GM18909 (cell line): ENCODE results near the gene TOMM6.
"Not testable (repeated sequence)": the region's sequence is repeated elsewhere in the genome, so short reads cannot be mapped to it uniquely, and the experiment has no call there.

Experiments used
- ATAC-seq: cut with Tn5 transposase; IDR thresholded peaks from one replicate; pipeline ENCODE4 v1.9.1; 2021; ENCODE audit warnings: mild to moderate bottlenecking; ENCODE audit not compliant: unreplicated experiment, poor library complexity

The TOMM6 gene

DNA sequence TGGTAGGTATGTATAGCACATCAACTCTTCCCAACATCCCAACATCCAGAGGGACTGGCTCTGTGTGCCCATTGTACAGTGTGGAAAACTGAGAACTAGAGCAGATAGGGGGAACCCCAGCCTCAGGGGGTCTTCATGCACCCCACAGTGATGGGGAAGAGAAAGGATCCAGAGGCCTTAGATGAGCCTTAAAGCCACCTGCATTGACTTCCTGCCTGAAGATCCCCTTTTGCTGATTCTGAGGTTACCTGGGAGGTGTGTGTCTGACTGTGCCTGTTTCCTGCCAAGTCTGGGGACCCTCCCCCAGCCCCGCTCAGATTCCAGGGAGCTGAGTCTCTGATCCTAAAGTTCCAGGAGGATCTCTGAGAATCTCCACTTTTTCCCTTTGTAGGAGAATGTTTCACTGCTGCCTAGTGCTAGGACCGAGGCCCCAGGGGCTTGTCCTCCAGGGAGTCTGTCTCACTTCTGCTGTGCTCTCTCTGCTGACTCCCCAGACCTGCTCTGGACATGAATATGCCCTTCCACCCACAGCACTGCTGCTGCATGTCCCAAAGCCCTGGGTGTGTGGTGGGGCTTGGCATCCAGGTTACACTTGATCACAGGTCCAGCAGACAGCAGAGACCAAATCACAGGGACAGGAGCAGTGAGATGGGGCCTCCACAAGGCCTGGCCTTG lies 27.5 kb upstream of the TOMM6 start:
- no peak for ATAC-seq

DNA sequence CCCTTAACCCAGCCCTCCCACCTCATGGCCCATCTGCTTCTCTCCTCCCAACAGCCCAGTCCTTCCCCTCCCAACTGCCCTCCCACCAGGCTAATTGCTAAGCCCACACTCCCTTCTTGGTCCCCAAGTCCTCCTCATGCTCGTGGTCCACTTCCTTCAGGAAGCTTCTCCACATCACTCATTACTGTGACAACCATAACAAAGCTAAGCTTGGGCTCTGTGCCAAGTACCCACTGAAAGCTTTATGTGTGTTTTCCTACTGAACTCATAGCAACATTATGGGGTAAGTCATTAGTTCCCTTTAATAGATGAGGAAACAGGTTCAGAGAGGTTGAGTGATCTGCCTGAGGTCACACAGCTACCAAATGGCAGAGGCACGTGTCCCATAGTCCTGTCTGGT lies 24.0 kb upstream of the TOMM6 start:
- no peak for ATAC-seq

DNA sequence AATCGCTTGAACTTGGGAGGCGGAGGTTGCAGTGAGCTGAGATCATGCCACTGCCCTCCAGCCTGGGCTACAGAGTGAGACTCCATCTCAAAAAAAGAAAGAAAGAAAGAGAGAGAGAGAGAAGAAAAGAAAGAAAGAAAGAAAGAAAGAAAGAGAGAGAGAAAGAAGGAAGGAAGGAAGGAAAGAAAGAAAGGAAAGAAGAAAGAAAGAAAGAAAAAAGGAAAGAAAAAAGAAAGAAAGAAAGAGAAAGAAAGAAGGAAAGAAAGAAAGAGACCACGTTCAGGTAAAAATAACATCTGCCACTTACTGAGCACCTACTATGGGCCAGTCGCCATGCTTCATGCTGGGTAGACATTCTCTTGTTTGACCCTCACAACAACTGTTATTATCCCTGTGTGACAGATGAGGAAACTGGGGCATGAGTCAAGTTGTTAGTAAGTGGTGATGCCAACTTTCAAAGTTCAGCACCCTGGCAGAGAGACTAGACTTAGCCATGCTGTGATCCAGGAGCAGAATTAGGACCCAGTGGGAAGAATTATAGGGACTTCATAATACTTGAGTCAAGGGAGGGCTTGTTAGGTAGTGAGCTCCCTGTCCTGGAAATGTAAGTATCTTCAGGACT lies 21.3 kb upstream of the TOMM6 start:
- ATAC-seq, result not testable (repeated sequence)

DNA sequence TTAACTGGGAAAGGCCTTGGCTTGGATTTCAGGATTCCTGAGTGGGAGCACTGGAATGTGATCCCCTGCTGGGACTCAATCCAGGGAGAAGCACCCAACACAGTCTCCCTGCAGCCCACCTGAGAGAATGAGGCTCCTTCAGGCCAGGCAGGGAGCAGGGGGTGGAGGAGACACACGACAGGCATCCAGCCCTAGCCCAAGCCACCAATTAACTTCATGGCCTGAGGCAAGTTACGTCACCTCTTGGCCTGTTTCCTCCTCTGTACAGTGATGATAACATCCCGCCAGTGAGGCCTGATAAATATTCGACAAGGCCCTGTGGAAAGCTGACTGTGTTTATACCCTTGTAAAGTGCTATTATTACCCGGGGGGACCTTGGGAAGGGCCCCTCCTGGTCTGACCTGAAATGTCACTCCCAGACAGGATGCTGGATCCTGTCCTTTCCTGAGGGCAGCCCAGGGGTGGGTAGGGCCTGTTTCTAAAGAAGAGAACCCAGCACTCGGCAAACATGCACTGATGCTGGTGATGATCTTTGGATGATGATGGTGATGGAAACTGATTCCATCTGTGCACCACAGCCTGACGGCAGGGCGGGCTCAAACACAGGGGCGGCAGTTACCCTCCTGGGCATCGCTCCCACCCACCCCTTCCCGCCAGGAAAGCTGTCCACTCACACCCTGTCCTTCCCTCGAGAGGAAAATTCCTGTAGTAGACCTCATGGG lies 20.2 kb upstream of the TOMM6 start:
- ATAC-seq, result no peak

DNA sequence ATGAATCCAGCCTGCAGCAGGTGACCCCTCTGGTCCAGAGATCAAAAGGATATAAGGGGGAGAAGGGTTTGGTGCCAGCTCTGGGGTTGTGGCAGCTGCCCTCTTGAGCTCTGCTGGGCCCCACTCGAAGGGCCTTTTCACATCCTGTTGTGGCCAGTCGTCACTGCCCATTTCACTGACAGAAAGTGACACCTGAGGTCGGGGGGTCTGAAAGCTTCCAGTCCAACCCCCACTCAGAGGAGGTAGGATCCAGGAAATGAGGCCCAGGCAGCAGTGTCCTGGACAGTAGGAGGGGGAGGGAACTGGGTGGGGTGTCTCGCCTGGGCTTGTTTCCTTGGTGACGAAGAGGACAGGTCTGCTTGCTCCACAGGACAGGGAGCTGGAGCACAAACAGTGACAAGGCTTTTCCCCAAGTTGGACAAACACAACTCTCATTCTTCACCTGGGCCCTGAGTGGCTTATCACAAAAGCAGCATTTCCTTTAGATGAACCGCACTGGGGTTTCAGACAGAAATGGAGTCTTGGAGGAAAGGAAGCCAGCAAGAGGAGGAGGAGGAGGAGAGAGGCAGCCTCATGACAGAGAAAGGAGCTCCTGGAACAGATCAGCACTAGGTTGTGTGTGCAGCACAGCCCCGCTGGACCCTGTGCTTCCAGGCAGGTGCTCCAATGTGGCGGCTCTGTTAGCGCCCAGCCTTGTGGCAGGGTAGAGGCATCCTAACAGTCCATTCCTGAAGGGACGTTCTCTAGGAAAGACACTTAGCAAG lies 18.8 kb upstream of the TOMM6 start:
- no peak for ATAC-seq

DNA sequence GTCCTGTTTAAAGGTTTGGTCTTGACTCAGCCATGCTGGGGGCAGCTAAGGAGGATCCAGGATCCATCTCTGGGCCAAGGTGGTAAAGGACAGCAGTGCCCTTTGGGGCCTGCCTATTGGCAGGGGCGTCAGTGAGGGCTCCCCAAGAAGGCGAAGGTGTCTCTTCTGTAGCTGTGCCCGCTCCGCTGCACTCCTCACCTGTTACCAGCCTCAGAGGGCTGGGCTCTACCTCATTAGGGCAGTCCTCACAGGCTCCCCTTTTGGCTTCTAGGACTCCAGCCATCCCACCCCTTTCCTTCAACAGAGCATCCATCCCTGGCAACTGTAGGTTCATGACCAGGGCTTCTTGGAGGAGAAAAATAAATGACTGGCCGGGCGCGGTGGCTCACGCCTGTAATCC lies 18.1 kb upstream of the TOMM6 start:
- no peak for ATAC-seq

DNA sequence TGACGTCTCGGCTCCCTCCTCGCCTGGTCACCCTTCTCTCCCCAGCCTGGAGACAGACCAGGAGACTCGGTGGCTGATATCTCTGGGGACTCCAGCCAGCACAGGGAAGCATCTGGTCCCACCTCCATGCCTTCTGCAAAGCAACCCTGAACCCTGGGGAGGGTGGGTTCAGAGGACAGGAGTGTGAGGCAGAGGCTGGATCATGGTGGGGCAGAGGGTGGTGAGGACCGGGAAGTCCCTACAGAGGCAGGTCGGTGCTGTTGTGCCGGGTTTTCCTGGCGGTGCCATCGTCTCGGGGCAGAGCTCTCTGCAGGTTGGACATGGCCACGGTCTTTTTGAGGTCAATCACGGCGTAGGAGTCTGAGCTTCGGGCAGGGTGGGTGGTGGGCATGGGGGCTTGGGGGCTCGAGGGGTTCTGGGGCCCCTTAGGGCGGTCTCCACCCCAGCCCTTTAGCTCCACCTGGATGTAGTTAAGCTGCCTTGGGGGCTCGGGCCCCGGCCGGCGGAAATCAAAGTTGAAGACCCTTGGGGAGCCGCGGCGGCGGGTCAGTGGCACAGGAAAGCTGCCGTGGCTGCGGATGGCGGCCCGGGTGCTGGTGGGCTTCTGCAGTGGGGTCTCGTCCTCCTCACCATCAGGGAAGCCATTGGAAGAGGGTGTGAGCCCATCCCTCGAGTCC lies 17.0 kb upstream of the TOMM6 start:
- ATAC-seq, result no peak

DNA sequence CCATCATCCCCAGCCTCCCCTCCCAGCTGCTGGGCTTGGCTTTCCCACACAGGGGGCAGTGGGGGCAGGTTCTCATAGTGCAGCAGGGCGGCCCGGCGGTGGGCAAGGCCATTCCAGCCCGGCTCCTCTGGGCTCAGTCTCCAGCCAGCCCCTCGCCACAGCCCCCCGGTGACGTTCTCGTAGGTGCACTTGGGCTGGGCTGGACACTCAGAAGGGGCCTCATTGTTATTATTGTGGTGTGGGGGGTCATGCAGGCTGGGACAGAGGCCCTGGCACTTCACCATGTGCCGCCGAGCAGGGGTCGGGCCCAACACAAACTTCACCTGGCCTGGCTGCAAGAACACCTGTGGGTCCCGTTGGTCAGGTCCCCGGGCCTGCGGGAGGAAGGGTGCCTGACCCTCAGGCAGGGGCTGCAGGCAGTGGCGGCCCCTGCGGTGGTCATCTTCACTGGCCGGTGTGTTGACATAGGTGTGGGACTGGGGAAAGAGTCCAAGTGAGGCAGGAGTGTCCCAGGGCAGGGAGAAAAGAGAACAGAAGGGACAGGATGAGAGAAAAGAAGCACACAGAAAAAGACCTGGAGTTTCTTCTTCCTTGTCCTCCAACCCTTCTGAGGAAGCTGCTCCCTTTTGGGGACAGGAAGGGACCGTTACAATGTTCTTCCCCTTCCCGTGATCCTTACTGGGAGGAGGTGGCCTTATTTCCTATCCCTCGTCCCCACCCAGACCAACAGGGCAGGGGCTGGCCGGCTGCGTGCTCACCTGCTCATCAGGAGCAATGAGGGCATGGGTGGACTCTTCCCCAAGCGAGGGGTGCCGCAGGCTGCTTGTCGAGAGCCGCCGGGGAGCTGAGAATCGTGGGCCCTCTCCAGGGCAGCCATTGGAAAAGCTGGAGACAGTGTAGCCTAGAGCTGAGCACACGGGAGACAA lies 16.2 kb upstream of the TOMM6 start:
- no peak for ATAC-seq

DNA sequence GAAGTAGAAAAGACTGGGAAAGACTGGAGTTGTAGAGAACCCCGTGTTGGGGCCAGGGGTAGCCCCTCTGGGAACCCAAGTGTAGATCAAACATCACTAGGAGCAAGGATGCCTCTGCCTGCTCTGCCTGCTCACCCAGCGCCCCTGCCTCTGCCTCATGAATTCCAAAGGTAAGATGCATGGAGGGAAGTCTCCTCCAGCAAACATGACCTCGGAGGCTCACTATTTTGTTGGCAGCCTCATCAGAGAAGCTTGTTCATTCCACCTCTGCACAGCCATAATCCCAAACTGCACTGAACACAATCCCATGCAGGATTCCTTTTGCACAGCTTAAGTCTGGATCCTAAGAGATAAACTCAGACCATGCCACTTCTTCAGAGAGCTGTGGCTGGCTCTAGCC lies 12.7 kb upstream of the TOMM6 start:
- ATAC-seq, result no peak

DNA sequence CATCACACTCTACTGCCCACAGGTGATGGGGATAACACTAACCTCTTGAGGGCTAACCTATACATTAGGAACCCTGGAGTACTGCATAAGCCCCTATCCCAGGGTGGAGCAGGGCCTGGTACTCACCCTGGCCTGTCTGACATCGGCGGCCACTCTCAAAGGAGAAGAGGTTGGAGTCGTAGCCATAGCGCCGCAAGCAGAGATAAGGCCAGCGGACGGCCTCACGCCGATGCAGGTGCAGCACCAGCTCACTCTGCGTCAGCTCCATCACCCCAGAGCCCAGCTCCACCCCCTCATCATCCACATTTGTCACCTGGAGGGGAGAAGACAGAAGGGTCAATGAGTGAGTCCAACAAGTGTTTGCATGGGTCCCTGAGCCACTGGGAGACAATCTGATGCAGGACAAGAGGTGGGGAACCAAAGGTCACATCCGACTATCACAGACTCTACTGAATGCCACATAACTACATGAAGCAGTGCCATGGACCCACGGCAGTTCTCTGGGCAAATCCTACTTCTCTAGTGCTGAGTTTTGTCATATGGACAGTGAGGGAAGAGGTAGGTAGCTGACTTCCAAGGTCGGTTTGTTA lies 12.1 kb upstream of the TOMM6 start:
- ATAC-seq, result no peak

DNA sequence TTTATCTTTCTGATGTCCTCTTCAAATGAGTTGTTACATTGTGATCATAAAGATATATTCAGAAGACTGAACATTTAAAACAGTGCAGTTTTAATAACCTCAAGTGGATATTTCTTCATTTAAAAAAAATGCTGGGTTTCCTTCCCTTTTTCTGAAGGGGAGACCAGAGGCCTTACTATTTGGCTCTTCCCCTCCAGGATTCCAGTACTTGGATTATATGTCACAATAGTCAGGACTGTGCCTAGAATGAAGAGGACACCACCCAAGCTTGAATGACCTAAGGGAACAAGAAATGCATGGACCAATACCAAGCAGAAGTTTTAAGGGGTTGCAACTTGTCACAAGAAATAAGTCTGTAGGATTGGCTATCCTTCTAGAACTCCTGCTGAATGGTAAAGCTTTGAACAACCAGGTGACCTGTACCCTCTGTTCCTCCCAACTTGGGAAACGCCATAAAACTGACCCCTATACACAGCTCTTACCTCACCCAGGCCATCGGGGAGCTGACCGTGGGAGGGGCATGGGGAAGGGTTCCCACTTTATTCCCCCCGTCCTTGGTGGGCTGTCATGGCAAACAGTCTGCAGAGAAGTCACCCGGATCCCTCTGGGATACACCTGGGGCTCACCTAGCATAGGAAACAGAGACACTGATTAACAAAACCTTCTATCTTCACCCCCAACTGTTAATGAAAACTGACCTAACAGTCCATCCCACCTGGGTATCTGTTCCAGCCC lies 9.8 kb upstream of the TOMM6 start:
- ATAC-seq, result no peak

DNA sequence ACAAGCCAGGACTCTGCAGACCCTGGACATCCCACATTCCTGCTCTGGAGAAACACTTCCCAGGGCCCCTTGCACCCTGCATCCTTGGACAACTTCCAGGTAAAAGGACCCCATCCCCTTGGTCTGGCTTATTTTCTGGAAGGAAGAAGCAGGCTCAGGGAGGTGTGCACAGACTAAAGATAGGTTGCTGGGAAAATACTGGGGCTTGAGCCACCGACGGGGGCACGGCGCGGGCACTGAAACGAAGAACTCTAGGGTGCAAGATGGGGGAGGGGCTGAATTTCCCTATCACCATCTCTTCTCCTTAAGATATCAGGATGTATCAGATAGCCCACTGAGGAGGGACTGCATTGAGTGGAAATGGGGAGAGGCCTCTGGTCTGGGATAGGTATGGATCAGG lies 8.6 kb upstream of the TOMM6 start:
- ATAC-seq, result no peak

DNA sequence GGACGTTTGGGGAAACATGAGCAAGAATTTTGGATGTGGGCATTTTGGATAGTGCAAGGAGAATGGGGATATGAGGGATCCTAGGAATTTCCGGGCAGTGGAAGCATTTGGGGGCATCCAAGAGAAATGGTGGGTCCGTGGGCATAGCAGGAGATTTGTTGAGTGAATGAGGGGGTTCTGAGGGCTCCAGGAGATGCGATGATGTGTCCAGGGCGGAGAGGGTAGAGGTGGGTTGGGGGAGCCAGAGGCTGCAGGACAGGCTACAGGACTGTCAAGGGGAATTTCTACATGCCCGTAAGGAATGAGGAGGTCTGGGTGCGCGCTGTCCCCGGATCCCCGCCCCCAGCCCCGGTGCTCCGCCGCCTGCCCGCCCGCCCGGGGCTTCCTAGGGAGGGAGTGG lies 8.2 kb upstream of the TOMM6 start:
- peak; percentile 17 for ATAC-seq

DNA sequence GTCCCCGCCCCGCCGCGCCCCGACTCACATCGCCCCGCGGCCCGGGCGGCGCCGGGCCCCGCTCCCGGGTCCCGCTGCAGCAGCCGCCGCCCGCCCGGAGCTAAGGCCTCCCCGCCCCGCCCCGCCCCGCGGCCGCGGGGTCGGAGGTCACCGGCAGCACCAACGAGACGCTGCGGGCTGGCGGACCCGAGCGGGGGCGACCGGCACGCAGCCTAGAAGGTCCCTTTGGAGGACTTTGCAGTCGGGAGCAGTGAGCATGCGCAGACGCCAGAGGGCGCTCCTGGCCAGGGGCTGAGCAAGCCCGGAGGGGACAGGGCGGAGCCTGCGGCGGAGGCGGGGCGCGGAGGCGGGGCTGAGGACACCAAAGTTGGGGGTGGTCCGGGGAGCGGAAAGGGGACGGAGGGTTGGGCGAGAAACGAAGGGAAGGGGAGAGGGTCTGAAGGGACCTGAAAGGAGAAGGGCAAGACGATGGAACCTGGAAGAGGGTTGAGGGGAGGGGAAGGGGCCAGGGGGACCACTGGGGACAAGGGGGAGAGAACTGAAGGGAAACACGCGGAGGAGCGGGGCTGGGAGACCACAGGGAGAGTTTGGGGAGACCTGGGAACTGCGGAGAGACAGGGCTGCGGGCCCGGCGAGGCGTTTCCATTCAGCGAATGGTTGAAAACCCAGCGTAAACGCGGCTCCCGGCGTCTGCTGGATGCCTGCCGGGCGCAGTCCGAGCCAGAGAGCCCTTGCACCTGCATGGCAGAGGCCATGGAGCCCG lies 7.5 kb upstream of the TOMM6 start, which contains the start of gene FRS3:
TSS of gene FRS3 (minus strand) at position 113 of the 763 bp plus-strand sequence. CDS start 2,913 bp downstream, outside the sequence.
- ATAC-seq, result peak; percentile 91

DNA sequence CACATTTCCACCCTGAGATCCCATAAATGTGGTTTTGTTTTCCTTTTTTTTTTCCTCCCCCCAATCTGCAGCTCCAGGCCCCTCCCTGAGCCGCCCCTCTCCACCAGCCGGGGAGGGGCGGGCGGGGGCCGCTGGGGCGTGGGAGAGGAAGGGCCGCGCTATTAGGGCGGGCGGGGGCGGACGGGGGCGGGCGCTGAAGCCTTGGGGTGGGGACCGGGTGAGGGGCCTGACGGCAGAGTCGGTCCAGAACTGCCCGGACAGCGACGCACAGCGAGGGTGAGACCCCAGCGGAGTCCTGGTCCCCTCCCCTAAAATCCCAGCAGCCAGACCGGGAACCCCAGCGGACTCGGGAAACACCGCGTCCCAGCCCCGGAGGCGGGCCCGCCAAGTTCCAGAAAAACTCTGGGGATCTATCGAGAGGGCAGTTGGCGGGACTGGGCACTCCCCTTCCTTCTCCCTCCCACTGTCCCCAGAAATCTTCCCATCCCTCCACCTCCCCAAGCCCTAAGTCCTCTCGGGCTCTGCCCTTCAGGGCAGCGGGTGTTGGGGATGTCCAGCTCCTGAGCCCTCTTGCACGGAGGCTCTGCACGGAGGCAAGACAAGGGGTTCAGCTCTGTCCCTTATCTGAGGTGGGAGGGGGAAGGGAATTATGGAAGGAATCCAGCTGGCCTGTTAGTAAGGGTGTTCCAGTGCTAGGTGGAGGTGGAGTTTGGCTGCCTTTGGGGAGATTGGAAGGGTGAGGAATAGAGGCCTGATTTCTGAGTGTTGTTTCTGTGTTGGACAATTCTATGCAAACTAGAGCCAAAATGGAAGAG lies 6.7 kb upstream of the TOMM6 start, which contains the start of gene PRICKLE4:
TSS of gene PRICKLE4 (plus strand) at position 232 of the 815 bp plus-strand sequence. CDS start 2,692 bp downstream, outside the sequence.
- ATAC-seq, result no peak

DNA sequence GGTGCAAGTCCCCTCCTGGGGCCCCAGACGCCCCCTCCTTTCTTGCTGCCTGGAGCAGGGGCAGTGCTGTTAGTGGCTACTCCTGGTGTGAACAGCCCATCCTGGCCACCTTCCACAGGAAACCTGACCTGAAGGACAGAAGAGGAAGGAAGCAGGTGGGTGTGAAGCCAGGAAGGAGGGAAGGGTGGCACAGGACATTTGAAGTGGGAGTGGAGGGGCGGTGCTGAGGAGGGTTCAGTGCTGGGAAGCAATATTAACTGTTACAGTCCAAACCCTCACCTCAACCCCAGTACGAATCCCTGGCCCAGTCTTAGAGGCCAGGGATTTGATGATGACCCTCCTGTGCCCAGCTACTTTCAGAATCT lies 6.1 kb upstream of the TOMM6 start:
- ATAC-seq, result no peak
